GM18511 (cell line): ENCODE data around the gene TRPM7.
"Not testable (repeated sequence)": the region's sequence is repeated elsewhere in the genome, so short reads cannot be mapped to it uniquely, and the experiment has no call there.

Source experiments
- ATAC-seq: cut with Tn5 transposase; IDR thresholded peaks from one replicate; pipeline ENCODE4 v1.9.1; 2021; ENCODE audit warnings: mild to moderate bottlenecking, moderate library complexity; ENCODE audit not compliant: unreplicated experiment

TRPM7 gene

GRCh38 chr15:50590288-50590687, 96.3 kb downstream of the TRPM7 start:
- ATAC-seq: no peak

GRCh38 chr15:50577492-50577891, 109.1 kb downstream of the TRPM7 start:
- ATAC-seq: no peak

- ATAC-seq: no peak
Observed at GRCh38 chr15:50576166-50576565, 110.4 kb downstream of the TRPM7 start.

GRCh38 chr15:50573842-50574241, 112.8 kb downstream of the TRPM7 start:
- not testable (repeated sequence) for ATAC-seq

GRCh38 chr15:50563756-50564155, 122.8 kb downstream of the TRPM7 start:
- no peak for ATAC-seq

- no peak for ATAC-seq
Observed at GRCh38 chr15:50562735-50563640, 123.6 kb downstream of the TRPM7 start.

GRCh38 chr15:50558012-50558411, 128.6 kb downstream of the TRPM7 start:
- no peak for ATAC-seq

- no peak for ATAC-seq
Observed at GRCh38 chr15:50556642-50557371, 129.8 kb downstream of the TRPM7 start.

- no peak for ATAC-seq
Observed at GRCh38 chr15:50552238-50552637, 134.4 kb downstream of the TRPM7 start.

GRCh38 chr15:50549326-50549725, 137.3 kb downstream of the TRPM7 start:
- no peak for ATAC-seq

- no peak for ATAC-seq
Observed at GRCh38 chr15:50546566-50546965, 140.0 kb downstream of the TRPM7 start, which contains the start of gene USP50. Gene USP50, minus strand, starts transcription at chr15:50546666. Its CDS starts 141 bp downstream, at chr15:50546525.

GRCh38 chr15:50544368-50544767, 142.2 kb downstream of the TRPM7 start:
- ATAC-seq: no peak

- no peak for ATAC-seq
Observed at GRCh38 chr15:50543556-50543955, 143.0 kb downstream of the TRPM7 start.

GRCh38 chr15:50542887-50543210, 143.7 kb downstream of the TRPM7 start:
- no peak for ATAC-seq

GRCh38 chr15:50531766-50532165, 154.8 kb downstream of the TRPM7 start:
- ATAC-seq: no peak

- no peak for ATAC-seq
Observed at GRCh38 chr15:50531163-50531562, 155.4 kb downstream of the TRPM7 start.

- ATAC-seq: no peak
Observed at GRCh38 chr15:50523851-50524251, 162.7 kb downstream of the TRPM7 start.

GRCh38 chr15:50519740-50520425, 166.7 kb downstream of the TRPM7 start:
- no peak for ATAC-seq

- ATAC-seq: no peak
Observed at GRCh38 chr15:50513001-50513400, 173.6 kb downstream of the TRPM7 start.
